ENCODE measurements around the gene CALHM4.

The CALHM4 gene

DNA sequence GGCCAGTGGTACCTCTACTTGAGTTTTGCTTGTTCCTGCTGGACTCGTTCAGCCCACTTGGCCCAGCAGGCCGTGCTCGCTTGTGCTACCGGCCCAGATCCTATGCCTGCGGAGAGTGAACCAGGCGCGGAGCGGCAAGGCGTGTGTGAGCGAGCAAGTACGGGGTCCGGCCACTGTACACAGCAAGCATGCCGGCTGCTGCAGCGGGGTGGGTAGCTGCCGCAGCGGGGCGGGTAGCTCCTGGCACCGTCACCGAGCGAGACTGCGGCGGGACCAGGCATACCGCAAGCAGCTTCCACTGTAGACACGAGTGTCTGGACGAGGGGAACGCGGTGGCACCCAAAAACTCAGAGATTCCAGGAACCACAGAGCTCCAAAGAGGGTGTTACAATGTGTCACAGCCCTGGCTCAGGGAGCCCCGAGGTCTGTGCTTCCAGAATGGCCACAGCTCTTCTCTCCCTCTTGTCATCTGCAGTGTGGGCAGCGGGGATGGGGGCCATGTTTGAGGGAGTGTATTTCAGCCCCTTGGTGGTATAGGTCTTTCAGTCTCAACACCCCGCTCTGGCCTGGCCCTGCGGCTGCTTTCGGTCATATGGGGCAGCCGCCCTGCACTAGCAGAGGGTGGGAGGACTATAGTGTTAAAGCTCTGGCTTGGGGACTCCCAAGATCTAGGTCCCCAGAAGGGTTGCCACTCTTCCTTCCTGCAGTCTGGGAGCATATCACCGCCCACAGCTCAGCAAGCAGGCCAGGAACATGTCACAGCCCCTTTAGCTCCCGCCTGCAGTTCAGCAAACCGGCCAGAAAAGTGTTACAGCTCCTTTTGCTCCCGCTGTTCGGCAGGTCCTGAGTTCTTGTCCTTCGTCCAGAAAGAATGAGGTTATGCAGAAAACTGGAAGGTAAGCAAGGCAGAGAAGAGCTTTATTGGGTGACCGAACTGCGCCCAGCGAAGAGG is 11.6 kb downstream of the CALHM4 start:
- H3K27ac ChIP-seq: no peak overlapping the region
- TF ChIP-seq, protein P1, sequence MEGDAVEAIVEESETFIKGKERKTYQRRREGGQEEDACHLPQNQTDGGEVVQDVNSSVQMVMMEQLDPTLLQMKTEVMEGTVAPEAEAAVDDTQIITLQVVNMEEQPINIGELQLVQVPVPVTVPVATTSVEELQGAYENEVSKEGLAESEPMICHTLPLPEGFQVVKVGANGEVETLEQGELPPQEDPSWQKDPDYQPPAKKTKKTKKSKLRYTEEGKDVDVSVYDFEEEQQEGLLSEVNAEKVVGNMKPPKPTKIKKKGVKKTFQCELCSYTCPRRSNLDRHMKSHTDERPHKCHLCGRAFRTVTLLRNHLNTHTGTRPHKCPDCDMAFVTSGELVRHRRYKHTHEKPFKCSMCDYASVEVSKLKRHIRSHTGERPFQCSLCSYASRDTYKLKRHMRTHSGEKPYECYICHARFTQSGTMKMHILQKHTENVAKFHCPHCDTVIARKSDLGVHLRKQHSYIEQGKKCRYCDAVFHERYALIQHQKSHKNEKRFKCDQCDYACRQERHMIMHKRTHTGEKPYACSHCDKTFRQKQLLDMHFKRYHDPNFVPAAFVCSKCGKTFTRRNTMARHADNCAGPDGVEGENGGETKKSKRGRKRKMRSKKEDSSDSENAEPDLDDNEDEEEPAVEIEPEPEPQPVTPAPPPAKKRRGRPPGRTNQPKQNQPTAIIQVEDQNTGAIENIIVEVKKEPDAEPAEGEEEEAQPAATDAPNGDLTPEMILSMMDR (conservative IDR thresholded peaks at IDR 0.05): no peak
- TF ChIP-seq ZFX (IDR thresholded peaks at IDR 0.05): no peak

DNA sequence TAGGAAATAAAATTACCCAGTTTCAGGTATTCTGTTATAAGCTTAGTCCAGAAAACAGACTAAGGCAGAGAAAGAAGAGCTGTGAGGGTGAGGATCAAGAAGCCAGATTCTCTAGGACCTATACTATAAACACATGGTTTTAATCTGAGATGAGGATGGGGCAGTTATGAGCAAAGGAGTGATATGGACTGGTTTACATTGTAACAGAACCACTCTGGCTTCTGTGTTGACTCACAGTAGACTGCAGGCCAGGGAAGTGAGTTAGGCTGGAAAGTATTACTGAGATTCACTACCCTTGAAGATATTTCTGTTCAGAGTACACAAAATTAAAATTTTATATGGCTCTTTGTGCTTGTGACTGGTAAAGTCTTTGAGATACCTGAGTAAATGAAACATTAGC is 14.6 kb downstream of the CALHM4 start:
- H3K27ac ChIP-seq: no peak overlapping the region
- no peak for TF ChIP-seq ZFX (IDR thresholded peaks at IDR 0.05)
- TF ChIP-seq, protein P1 (conservative IDR thresholded peaks at IDR 0.05): no peak

DNA sequence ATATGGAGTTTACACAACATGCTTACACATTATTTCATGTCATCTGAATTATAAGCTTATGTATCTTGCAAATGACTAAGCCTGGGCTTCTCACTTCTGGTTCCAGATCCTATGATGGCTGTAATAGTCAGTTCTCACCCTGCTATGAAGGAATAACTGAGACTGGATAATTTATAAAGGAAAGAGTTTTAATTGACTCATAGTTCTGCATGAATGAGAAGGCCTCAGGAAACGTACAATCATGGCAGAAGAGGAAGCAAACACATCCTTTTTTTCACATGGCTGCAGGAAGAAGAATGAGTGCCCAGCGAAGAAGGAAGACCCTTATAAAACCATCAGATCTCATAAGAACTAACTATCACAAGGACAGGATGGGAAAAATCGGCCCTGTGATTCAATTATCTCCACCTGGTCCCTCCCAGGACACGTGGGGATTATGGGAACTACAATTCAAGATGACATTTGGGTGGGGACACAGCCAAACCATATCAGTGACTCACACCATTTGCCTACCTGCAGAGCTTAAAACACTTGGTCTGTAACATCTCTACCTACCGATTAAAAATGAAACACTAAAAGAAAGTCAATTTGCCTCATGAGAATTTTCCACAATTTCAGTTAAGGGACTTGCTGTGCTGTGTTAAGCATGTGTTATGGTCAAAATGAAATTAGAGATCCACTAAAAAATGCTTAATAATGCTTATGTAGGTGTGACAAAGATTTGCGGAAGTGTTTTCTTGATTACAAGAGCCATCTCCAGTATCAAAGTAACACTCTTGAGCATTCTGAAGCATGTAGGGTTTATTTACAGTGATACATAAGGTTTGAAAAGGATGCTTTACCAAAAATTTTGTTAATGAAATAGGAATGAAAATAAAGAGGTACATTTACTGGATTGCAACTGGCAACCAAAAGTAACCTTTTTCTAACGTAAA is 15.5 kb downstream of the CALHM4 start:
- TF ChIP-seq, protein P1 (conservative IDR thresholded peaks at IDR 0.05): no peak
- no peak for TF ChIP-seq ZFX (IDR thresholded peaks at IDR 0.05)
- no peak overlapping the region for H3K27ac ChIP-seq

DNA sequence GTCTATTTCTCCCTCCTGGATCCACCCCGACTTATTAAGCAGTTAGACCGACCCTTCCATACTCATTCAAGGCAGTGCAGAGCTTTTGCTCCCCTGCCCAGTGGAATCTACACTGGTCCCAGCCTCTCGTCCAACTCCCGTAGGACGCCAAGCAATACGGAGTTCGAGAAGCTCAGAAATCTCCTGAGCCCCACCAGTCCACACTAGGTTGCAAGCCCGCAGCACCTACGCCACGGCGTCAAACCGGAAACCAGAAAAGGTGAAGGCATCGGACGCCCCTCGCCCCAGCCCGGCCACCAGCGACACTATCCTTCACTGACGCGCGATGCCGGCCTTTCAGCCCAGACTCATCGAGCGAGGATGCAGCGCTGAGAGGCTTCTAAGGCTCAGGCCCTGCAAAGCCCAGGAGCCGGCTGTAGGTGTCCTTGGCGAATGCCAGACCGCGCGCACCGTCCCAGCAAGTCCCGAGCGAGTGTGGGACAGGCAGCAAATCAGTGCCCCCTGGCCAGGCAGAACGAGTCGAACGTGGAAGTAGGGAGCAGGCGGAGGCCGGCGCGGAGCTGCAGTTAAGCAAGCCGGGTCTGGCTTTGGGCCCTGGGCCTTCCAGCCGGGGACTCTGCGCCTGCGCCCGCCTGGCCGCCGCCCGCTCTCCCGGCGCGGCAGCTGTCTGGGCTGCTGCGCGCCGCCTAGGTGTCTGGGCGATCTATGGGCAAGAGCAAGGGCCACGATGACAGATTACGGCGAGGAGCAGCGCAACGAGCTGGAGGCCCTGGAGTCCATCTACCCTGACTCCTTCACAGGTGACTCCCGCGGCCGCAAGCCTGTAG is 17.5 kb downstream of the CALHM4 start, which contains the start of gene RWDD1:
Gene RWDD1 (plus strand): TSS at position 649 of the 827 bp plus-strand sequence. CDS start 79 bp downstream, at position 728.
- TF ChIP-seq ZFX (IDR thresholded peaks at IDR 0.05): peak; percentile 96
- TF ChIP-seq, protein P1 (conservative IDR thresholded peaks at IDR 0.05): peak; percentile 21
- H3K27ac ChIP-seq: peak within 1 kb of the TSS; percentile 92

DNA sequence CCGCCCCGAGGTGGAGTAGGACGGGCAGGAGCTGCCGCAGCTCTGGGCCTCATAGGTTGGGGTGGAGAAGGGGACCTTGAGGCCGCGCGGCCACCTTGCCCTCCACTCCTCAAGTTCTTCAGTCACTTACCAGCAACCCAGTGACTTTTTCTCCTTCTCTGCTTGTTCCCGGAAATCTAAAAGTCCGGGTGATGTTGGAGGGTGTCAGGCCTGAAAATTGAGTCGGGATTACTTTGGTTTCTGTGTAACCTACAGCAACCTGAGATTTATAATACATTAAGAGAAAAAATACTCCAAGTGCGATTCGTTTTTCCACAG is 18.1 kb downstream of the CALHM4 start:
- TF ChIP-seq, protein P1 (conservative IDR thresholded peaks at IDR 0.05): 0 out of 2 replicates have a peak, but pooled peaks have one; percentile 6
- peak; percentile 66 for TF ChIP-seq ZFX (IDR thresholded peaks at IDR 0.05)
- H3K27ac ChIP-seq: peak overlapping the region; percentile 92

DNA sequence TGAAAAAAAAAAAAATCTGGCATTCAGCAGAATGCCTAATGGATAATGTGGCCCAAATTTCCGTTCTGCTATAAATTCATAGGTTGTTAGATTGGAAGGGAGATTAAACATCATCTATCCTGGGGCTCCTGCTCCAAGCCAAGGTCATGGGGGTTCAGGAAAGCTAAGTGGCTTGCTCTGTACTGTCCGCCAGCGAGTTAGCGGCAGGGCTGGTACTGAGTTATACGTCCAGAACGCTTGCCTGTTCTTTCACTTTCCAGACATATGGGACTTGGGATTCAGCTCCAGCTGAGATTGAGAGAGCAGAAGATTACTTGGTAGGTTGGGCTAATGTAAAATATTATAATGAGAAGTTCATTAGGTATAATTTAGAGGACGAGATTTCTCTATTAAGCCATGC is 18.6 kb downstream of the CALHM4 start:
- TF ChIP-seq, protein P1 (conservative IDR thresholded peaks at IDR 0.05): no peak
- TF ChIP-seq ZFX (IDR thresholded peaks at IDR 0.05): no peak
- peak overlapping the region; percentile 92 for H3K27ac ChIP-seq
